OCI-M1 (cell line): ENCODE measurements around the gene MLIP.
"Not testable (repeated sequence)": the region's sequence is repeated elsewhere in the genome, so short reads cannot be mapped to it uniquely, and the experiment has no call there.

Experiments
- DNase-seq: peaks from one replicate; lab custom pipeline; 2025; lab: John Stamatoyannopoulos, UW

The MLIP gene

DNA sequence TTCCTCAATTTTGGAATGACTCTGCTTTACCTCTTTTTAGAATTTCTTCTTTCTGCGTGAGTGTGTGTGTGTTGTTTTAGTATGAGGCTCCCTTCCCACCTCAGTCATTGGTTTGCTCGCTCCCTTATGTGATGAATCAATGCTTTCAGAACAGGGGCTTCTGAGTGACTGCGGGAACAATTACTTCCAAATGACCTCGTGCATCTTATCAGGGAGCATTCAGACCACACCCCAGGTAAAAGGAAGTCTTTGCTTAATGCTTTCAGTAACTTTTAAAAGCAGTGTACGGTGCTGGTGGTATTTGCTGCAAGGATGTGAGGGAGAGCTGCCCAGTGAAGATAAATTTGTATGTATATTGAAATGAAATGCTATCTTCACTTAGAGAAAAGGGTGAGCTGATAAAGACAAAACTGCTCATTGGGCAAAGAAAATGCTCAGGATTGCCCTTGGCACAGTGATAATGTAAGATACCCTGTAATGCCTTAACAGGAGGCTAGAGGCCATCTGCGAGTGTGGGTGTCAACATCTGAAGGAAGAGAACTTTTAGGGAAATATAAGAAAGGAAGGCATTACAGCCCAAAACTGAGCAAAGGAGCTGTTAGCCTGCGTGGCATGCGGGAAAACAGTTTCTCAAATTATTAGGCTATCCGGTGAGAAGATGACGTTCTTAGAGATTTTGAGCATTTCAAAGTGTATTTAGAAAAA is at the start of gene MLIP:
Gene MLIP (plus strand): TSS at position 103 of the 705 bp plus-strand sequence. CDS start 37 bp downstream, at position 140.
- no peak for DNase-seq

DNA sequence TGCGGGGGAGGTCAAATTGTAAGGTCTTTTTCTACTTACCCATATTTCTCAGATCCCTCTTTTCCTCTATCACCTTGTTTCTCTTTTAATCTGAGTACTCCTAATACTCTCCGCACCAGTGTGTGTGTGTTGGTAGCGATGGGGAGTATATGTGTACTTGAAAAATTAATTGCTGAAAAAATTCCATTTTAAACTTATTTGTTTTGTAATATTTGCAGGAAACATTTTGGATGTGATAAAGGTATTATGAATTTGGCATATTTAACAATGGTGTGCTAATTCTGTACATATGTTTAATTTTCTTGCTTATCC is 48.1 kb upstream of the MLIP start:
- no peak for DNase-seq

- DNase-seq = no peak
Observed at GRCh38 chr6:54068694-54069093, 42.5 kb upstream of the MLIP start.

- no peak for DNase-seq
Observed at GRCh38 chr6:54070025-54070424, 41.2 kb upstream of the MLIP start.

DNA sequence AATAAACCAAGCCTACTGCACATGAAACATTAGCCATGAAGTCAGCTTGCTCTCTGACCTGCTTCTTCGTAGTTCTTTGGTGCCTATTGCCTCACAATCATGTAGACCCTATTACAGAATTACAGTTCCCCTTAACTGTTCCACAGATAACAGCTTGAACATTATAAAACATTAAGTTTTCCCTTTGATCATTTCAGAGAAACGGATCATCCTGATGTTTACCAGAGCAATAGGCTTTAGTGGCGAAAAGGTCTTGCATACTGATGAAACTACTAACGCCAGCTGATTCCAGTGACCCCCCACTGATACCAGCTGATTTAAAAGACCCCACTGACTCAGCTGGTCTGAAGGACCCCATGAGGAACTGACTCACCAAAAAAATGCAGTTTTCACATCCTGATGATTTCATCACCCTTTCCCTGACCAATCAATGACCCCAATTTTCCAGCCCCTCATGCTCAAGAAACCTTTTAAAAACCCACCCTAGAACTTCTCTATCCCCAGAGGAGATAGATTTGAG is 39.4 kb upstream of the MLIP start:
- DNase-seq = no peak

DNA sequence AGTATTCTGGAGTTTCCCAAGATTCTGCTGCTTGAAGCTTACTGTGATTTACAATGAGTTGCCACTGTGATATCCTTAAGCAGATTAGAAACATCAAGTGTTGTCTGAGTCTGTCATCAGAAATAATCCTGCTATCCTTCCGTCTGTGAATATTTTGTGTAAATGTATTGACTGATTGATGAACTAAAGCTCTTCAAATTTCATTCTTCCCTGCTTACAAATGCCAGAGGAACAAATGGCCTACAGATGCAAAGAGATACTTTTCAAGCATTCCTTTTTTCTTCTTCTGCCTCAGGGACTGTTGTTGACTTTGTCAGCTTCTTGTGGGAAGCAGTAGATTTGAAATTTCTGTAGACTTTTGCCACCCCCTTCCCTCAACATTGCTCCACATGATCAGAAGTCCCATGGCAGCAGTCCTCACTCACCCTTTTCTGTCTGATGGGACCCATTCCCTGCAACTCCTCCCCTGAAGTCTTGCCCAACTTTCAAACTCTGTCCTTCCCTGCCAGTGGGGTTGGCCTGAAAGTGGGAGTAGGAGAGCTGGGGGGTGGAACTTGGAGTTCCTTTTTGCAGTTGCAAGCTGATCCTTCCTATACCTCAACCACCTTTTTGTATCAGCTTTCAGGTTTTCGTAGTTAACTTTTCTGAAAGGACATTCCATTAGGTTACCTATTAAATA is 38.5 kb upstream of the MLIP start:
- DNase-seq = no peak

DNA sequence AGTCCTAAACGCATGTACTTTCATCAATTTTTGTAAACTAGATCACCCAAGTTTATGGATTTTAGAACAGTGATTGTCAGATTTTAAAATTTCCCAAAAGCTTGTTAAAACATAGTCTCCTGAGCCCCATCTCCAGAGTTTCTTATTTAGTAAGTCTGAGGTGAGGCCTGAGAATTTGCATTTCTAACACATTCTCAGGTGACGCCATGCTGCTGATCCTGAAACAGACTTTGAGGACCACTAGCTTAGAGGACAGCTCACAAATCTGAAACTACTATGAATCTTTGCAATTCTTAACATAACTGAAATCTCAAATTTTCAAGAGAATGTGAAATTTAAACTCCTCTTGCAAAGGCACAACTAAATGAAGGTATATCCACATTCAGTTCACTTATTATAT is 37.8 kb upstream of the MLIP start:
- no peak for DNase-seq

GRCh38 chr6:54074109-54074508 is 37.1 kb upstream of the MLIP start:
- DNase-seq = no peak

DNA sequence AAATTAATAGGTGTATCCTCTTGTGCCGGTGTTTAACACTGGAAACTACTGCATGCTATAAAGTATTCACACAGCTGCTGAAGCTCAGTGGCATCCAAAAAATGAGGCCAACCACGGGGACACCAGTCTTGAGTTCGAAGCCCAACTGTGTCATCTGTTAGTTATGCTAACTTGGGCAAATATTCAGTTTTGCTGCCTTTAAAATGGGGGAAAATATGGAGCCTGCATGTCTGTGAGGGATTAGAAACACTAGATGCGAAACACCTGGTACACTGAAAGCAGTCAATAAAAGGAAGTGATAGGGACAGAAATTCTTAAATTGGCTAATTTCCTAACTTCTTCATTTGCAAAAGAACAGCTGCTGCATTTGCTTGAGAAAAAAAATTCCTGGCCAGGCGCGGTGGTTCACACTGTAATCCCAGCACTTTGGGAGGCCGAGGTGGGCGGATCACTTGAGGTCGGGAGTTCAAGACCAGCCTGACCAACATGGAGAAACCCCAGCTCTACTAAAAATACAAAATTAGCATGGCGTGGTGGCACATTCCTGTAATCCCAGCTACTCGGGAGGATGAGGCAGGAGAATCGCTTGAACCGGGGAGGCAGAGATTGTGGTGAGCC is 36.6 kb upstream of the MLIP start:
- DNase-seq = no peak

- DNase-seq = no peak
Observed at GRCh38 chr6:54076159-54076789, 35.0 kb upstream of the MLIP start.

- DNase-seq = not testable (repeated sequence)
Observed at GRCh38 chr6:54081499-54081898, 29.7 kb upstream of the MLIP start.

- no peak for DNase-seq
Observed at GRCh38 chr6:54083287-54083686, 28.0 kb upstream of the MLIP start.

GRCh38 chr6:54084231-54084630 is 27.0 kb upstream of the MLIP start:
- DNase-seq = no peak

GRCh38 chr6:54085047-54085446 is 26.2 kb upstream of the MLIP start:
- DNase-seq = no peak

GRCh38 chr6:54085541-54085940 is 25.7 kb upstream of the MLIP start:
- no peak for DNase-seq

DNA sequence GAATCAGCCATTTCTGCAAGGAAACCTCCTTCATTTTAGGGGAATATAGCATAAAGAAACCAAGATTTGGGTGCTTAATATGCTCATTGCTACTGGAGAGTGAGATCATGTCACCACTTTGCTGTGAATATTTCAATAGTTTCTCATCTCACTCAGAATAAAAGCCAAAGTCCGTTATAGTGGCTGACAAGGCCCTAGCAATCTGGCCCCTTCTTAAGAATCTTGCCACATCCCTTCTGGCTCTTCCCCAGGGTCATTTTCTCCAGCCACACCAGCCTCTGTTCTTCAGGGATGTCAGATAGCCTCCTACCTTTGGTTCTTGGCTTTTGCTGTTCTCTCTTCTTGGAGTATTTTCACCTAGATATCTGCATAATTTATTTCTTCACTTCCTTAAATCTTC is 24.8 kb upstream of the MLIP start:
- DNase-seq = no peak

DNA sequence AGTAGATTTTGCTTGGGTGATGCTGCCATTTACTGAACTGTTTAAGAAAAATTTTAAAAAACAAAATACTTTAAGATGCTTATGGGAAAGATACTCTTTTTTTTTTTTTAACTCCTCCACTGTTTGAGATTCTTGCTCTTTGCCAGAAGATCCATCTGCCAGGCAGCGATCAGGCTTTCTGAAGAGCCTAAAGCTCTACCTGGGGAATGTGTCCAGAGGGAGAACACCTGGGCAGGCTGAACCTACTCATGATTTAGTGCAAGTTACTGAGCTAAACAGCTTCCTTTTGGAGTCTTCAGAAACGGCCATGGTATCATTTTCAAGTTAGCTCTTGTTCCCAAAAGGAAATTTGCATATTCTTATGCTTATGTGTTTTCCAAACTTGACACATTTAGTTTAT is 23.5 kb upstream of the MLIP start:
- no peak for DNase-seq

DNA sequence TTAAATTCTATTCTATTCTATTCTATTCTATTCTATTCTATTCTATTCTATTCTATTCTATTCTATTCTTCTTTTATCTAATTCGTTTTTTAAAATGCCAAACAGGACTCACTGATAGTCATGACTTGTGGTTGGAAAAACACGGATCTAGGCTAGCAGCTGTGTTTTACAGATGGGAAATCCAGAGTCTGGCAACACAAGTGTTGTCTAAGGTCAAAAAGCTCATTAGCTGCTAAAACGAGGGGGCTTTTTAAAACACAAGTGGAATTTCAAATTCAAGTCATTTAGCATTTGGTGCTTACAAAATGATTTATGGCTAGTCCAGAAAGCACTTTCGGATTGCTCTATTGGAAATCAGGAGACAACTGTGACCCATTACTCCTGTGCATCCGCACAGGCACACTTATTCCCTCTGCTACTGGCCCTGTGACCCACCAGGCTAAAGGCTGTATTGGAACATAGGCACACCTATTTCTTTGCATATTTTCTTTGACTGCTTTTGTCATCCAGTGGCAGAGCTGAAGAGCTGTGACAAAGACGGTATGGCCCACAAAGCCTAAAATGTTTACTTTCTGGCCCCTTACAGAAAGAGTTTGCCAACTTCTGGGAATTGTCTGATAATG is 17.8 kb upstream of the MLIP start:
- no peak for DNase-seq

DNA sequence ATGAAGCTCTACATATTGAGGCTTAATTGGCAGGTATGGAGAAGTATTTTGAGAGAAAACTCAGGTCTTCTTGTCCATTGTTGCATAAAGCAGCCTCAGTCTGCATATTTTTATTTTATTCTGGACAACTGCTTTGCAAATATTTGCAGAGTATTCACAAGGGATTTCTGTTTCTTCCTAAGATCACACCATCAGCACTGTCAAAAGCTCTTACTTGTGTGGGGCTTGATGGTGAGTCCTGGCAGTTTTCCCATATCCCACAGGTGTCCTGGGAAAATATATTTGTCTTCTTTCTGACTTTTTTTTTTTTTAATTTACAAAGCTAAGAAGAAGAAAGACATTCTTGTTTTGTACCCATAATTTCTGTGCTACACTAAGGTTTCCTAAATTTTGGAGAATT is 16.9 kb upstream of the MLIP start:
- no peak for DNase-seq

DNA sequence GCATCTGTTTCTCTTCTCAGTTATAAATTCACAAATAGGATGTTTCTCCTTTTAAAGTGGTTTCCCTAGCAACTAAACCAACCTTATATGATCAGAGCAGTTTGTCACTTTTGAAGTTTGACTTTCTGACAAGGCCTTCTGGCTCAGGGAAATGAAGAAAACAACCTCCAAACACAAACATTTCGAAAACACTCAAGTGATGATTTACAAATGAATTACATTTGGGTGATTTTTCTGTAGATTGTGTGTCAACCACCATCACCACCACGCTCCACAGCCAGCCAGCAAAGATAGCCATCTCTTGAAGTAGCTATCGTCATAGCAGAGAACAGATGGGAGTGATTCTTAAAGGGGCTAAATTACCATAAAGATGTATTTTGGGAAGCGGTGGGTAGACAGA is 16.5 kb upstream of the MLIP start:
- DNase-seq = no peak

- no peak for DNase-seq
Observed at GRCh38 chr6:54095723-54096122, 15.5 kb upstream of the MLIP start.

DNA sequence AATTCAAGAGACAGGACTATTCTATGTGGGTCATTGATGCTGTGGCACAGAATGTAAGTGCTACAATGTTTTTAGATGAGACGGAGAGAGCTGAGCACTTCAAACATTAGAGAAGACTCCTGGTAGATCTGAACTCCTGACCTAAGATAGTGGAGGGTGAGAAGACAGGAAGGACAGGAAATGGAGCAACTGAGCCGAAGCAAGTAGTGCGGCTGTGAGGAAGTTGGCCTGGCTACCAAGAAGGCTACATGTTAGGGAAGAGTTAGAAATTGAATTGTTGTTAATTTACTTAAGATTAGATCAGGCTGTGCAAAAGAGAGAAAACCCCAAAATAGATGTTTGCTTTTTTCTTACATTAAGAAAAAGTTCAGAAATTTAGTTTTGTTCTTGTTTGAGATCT is 14.4 kb upstream of the MLIP start:
- DNase-seq = no peak
